ENCODE results near the gene MIPOL1.
"Not testable (repeated sequence)": the region's sequence is repeated elsewhere in the genome, so short reads cannot be mapped to it uniquely, and the experiment has no call there.

The MIPOL1 gene, protein sequence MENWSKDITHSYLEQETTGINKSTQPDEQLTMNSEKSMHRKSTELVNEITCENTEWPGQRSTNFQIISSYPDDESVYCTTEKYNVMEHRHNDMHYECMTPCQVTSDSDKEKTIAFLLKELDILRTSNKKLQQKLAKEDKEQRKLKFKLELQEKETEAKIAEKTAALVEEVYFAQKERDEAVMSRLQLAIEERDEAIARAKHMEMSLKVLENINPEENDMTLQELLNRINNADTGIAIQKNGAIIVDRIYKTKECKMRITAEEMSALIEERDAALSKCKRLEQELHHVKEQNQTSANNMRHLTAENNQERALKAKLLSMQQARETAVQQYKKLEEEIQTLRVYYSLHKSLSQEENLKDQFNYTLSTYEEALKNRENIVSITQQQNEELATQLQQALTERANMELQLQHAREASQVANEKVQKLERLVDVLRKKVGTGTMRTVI
- total RNA-seq = 0.31 to 0.48 reads per million in 2 donors

DNA sequence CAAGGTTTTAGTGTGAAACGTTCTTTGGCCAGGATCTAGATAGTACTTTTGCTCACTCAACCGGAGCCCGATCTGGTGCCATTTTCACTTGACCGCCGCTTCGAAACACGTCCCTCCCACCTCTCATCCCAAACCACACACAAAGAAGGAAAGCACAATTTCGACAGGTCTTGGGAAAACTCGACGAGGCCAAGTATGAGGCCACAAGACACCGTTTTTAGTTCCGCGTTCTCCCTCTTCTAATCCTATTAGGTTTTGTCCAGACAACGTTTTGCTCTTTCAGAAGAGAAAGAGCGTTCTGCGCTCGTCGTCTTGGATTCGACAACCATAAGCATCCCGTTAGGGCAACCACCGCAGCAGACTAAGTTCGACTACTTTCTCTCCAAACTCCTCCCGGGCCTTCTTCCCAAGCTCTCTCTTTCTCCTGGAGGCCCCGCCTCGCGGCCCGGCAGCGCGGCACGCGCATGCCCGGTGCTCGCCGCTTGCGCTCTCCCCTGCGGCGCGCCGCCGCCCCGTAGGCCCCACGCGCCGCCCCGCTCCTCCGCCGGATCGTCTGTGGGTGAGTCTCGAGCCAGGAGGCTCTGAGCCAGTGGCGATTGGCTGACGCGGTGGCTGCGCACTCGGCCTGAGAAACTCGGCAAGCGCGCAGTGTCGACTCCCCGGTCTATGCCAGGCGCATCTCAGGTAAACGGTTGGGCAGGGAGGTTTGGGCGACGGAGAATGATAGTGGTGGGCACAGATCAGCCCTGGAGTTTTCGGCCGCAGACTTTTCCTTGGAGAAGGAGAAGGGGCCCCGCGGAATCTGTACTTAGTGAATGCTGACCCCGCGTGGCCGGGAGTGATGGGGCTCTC is at the start of gene MIPOL1:
Gene MIPOL1 (plus strand): TSS at position 517 of the 852 bp plus-strand sequence. CDS start 49,952 bp downstream, outside the sequence.
- DNase-seq = no peak

DNA sequence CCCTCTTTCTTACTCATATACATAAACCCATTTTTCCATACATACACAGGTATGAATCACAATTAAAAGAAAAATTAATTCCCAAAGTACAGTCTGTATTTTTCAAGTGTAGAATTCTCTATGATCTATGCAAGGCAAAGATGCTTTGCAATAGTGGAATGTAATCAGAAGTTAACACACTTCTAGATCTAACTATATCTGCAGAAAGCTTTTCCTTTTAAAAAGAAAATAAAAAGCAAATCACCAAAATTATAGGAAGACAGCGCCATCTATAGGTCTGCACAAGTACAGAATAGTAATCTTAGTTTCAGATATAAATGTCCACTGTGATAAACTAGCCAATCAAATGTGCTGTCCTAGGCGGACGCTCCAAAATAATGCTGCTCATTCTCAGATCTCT is 47.3 kb upstream of the MIPOL1 start:
- DNase-seq = no peak

DNA sequence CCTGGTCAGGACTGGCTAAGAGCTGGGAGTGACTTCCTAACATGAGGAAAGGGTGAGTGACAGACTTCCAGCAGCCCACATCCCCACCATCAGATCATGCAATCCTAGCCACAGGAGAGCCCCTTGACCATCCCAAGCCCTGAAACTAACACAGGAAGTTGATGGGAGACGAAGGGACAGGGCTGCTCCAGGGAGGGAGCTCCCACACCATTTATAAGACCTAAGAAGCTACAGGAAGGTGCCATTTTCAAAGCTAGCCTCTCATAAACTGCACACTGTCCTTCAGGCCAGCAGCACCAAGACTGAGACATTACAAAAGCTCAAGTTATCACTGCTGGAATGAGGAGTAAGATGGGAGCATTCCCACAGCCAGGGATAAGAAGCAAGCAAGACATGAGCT is 44.7 kb upstream of the MIPOL1 start:
- DNase-seq = no peak

DNA sequence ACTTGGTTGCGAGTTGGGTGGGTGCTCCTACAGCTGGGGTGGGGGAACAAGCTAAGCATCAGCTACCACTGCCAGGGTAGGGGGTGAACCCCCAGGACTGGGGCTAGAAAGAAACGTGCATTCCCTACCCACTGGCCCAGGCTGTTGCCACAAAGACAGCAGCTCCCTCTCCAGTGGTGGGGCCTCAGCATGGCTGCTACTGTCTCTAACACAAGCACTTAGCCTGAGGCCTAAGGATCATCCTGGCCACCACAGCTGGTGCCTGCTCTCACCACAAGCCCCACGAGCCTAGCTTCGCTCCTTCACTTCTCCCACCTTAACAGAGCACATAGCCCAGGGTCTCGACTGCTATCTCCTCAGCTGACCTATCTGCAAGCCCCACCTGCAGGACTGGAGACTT is 44.3 kb upstream of the MIPOL1 start:
- DNase-seq = no peak

DNA sequence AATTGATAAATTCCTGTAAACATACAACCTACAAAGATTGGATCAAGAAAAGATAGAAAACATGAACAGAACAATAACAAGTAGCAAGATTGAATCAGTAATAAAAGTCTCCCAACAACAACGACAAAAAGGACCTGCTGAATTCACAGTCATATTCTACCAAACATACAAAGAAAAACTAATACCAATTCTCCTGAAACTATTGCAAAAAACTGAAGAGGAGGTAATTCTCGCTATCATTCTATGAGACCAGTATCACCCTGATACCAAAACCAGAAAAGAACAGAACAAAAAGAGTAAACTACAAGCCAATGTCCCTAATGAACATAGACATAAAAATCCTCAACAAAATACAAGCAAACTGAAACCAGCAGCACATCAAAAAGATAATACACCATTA is 39.8 kb upstream of the MIPOL1 start:
- DNase-seq = no peak

DNA sequence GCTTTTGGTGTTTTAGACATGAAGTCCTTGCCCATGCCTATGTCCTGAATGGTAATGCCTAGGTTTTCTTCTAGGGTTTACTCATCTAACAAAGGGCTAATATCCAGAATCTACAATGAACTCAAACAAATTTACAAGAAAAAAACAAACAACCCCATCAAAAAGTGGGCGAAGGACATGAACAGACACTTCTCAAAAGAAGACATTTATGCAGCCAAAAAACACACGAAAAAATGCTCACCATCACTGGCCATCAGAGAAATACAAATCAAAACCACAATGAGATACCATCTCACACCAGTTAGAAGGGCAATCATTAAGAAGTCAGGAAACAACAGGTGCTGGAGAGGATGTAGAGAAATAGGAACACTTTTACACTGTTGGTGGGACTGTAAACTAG is 35.4 kb upstream of the MIPOL1 start:
- not testable (repeated sequence) for DNase-seq

DNA sequence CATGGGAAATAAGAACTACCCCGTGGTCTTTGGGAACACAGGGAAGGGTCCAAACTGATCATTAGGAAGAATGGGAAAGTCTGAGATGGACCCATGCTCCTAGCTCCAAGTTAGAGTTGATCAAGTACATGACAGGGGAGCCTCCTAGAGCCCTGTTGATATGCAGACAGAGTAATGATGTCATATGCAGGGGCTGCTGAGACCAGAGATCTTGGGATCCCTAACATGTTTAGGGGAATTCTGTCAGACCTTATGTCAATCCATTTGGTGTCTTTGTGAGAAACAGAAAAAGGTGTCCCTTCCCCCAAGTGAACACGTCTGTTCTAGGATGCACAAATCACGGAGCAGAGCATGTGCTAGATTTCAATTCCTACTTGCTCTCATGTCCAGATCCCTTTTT is 31.9 kb upstream of the MIPOL1 start:
- DNase-seq = no peak

DNA sequence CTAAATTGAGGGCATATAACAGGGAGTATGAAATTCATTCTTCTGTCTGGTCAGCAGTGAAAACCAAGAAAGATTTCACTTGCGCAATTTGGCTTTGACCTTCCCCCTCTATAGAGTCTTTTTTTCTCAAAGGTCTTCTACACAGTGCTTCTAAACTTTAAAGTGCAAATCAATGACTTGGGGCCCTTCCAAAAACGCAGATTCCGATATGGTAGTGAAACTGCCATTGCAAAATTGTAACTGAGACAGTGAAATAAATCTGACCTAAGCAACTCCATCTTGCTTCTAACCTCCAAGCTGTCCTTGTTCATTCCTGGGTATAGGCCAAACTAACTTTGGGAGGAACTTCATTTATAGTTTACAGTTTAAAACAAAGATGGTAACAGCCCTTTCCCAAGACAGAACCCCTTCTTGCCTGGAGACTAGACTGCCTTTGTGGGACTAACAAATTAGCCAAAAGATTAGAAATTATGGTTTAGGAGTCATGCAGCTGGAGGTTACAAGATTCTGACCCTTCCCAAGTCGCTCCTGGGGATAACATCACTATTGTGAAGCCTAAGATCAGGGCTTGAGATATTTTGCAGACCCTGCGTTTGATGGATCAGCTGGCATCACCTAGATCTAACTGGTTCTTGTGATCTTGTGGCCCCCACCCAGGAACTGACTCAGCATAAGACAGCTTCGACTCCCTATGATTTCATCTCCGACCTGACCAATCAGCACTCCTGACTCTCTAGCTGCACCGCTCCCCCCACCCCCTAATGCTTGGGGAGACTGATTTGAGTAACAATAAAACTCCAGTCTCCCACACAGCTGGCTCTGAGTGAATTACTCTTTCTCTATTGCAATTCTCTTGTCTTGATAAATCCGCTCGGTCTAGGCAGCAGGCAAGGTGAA is 30.3 kb upstream of the MIPOL1 start:
- DNase-seq = no peak

DNA sequence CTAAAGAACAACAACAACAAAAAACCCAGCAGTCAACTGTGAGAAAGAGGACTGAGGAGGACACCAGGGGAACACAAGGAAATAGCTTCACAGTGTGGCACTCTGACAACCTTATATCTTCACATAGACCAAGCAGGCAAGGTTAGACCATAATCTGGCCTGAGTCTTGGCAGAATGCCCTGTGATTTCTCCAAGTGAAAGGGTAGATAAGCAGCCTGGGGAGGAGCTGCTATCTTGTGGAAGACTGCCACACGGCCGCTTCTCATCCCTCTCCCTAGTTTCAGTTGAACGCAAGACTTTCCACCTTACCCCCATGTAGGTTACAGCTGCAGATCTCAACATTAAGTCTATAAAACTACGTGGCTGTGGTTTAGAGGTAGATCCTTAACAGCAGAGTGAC is 29.0 kb upstream of the MIPOL1 start:
- DNase-seq = no peak

DNA sequence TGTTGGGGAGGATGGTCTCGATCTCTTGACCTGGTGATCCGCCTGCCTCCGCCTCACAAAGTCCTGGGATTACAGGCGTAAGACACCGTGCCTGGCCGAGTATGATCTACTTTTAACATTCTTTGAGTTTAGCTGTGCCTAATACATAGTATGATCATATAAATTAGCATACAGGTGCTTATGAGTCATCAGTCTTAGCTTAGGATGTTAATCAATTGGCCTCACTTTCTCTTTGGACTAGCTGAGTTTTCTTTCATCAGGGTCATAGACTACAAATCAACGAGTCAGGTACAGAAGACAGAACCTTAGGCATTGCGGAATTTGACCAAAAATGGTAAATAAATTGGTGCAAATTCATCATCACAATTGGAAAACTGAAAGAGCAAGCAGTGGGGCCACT is 27.5 kb upstream of the MIPOL1 start:
- DNase-seq = no peak

DNA sequence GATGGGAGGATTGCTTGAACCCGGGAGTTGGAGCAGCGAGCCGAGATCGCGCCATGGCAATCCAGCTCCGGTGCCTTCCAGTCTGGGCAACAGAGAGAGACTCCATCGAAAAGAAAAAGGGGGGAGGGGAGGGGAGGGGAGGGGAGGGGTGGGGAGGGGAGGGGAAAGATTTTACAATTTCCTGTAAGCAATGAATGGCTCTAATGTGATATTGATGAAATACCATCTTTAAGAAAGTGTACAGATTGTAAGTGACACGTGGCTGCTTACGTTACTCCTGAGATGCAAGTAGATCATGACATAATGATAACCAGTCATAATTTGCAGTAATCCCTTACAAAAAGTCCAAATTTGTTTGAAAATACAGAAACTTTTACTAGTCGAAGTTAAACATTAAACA is 26.7 kb upstream of the MIPOL1 start:
- no peak for DNase-seq

DNA sequence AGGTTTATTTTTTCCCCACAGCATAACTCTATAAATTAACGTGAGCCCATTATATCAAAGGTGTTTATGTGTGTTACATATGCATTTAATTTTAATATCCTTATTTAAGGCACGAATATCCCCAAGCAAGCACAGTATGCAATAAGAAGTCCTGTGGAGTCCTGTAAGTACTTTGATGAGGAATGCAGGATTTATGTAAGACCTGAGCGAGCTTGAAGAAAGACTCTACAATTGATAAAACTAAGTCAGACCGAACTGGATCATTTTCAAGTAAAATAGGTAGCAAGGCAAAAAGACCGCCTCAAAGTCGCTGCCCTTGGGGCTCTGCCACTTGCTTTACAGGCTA is 26.1 kb upstream of the MIPOL1 start:
- DNase-seq = no peak

DNA sequence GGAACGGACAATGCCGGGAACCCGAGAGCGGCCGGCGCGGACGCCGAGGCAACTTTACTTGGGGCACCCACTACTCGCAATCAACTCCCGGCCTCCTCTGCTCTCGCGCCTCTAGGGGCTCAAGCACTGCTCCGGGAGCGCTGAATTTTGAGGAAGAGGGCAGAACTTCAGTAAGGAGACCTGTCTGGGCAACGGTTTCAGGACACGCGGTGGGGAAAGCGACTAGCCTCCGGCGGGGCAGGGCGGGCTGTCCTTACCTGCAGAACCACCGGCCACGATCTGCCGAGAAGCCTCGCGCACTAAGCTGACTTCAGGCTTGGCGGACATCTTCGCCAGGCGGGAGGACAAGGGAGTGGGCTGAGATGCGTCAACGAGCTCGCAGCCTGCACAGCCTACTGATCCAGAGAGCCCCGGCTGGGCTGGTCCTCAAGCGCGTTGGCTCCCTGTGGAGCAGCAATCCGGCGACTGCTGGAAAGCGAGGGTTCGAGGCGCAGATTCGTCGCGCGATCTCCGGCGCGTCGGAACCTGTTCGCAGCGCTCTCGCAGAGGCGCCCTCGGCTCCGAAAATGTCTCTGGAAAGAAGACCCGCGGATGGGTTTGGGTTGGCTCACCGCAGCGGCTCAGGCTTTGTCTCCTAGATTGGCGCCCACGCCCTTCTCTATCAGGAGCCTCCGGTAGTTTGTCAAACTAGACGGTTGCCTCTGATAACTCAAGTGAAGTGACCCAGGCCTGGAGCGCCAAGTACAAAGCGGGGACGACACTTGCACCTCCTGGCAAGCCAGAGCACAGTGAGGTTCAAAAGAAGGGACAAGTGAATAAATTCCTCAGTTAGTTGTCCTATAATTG is 25.5 kb upstream of the MIPOL1 start, which contains the start of gene SLC25A21:
Gene SLC25A21 (minus strand): TSS at position 583 of the 846 bp plus-strand sequence.
- no peak for DNase-seq

DNA sequence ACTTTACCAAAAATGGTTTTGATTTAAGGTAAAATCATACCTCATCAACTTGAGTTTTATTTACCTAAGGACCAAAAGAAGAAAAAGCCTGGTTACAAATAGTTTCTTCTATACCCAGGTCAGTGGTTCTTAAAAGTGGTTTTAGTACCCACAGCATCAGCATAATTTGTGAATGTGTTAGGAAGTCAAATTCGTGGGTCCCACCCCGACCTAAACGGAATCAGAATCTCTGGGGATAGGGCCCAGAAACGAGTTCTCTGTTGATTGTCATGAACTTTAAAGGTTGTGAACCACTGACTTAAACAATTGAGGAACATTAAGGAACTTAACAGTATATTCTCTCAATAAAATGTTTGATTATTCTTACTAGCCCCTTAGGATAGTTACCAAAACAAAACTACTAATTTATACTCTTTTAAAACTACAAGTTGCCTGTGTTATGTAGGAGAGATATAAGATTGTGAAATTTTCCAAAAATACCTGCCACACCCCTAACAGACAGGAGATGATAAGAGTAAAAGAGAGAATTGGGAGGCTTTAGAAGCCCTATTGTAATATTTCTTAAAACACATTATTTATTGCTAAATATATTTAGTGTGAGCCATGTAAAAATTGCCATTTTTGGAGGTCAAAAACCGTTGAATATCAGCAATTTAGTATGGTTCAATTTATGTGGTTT is 24.7 kb upstream of the MIPOL1 start:
- DNase-seq = no peak

DNA sequence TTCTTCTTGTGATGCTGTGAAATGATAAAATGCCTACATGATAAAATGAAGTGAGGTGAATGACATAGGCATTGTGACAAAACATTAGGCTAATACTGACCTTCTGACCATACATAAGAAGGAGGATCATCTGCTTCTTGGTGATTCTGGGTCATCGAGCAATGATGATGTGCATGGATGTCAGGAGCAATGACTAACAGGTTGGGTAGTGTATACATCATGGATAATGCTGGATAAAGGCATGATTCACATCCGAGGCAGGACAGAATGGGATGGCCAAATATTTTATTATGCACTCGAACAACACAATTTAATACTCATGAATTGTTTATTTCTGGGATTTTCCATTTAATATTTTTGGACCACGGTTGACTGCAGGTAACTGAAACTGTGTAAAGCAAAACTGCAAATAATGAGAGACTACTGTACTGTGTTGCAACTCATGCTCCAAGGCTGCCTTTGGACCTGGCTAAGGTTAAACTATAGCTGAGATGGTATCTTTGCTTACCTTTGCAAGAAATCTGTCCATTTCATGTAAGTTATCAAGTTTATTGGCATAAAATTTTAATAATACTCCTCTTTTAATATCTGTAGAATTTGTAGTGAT is 17.7 kb upstream of the MIPOL1 start:
- DNase-seq = no peak

DNA sequence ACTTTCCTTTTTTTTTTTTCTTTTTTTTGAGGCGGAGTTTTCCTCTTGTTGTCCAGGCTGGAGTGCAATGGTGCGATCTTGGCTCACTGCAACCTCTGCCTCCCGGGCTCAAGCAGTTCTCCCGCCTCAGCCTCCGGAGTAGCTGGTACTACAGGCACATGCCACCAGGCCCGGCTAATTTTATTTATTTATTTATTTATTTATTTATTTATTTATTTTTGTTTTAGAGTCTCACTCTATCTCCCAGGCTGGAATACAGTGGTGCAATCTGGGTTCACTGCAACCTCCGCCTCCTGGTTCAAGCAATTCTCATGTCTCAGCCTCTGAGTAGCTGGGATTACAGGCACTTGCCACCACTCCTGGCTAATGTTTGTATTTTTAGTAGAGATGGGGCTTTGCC is 16.9 kb upstream of the MIPOL1 start:
- DNase-seq = not testable (repeated sequence)

DNA sequence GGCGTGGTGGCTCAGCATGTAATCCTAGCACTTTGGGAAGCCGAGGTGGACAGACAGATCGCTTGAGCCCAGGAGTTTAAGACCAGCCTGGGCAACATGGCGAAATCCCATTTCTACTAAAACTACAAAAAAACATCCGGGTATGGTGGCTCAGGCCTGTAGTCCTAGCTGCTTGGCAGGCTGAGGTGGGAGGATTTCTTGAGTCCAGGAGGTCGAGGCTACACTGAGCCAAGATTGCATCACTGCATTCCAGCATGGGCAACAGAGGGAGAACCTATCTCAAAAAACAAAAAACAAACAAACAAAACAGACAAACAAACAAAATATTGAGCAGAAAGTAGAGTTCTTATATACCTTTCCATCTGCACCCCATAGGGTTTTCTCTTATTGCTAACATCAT is 16.3 kb upstream of the MIPOL1 start:
- no peak for DNase-seq

DNA sequence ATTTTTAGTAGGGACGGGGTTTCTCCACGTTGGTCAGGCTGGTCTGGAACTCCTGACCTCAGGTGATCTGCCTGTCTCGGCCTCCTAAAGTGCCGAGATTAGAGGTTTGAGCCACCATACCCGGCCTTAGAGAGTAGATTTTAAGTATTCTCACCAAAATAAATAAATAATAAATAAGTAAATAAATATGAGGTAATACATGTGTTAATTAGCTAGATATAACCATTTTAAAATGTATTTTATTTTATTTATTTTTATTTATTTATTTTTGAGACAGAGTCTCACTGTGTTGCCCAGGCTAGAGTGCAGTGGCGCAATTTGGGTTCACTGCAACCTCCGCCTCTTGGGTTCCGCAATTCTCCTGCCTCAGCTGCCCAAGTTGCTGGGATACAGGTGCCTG is 13.2 kb upstream of the MIPOL1 start:
- not testable (repeated sequence) for DNase-seq

DNA sequence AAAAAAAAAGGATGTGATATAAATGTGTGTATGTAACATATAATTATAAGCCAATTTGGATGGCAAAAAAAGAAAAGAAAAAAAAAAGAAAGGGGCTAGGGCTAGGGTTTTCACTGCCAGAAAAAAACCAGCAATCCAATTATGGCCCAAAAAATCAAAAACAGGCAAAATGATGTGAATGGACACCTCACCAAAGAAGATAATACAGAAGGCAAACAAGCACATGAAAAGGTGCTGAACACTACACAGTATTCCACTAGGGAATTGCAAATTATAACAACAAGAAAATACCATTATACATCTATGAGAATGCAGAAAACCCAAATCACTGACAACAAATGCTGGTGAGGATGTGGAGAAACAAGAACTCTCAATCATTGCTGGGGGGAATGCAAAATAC is 12.1 kb upstream of the MIPOL1 start:
- DNase-seq = no peak

DNA sequence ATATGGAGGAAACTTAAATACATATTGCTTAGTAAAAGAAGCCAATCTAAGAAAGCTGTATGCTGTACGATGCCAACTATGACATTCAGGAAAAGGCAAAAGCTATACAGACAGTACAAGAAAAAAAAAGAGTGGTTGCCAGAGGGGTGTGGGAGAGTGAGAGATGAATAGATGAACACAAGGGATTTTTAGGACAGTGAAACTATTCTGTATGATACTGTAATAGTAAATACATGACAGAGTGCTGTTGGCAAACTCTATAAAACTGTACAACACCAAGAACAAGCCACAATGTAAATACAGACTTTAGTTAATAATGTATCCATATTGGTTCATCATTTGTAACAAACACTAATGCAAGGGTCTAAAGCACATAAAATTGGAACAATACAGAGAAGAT is 10.9 kb upstream of the MIPOL1 start:
- no peak for DNase-seq

DNA sequence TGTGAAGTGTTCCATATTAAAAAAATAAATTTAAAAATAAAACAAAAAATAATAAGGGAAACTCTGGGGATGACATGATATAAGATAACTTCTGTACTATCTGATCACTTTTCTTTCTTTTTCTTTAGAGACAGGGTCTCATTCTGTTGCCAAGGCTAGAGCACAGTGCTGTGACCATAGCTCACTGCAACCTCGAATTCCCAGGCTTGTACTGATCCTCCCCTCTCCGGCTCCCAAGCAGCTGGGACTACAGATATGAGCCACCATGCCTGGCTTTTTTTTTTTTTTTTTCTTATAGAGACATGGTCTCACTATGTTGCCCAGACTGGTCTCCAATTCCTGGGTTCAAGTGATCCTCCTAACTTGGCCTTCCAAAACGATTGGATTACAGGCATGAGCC is 10.4 kb upstream of the MIPOL1 start:
- no peak for DNase-seq

Measured in activated gamma-delta T cell (primary cell).